Loucy (cell line): Measurements from ENCODE around the gene WTAP.
"Not testable (repeated sequence)": the region's sequence is repeated elsewhere in the genome, so short reads cannot be mapped to it uniquely, and the experiment has no call there.

ENCODE experiments used
- H2AFZ ChIP-seq: fragments of 200-600 bp; sonication (generic); 2 replicates; pipeline ENCODE4 v1.6.0; 2016; ENCODE audit warnings: antibody characterized with exemption, mild to moderate bottlenecking, low read length, moderate library complexity
- H3F3A ChIP-seq: fragments of 200-600 bp; 2 replicates; pipeline ENCODE4 v1.6.0; 2016; ENCODE audit warnings: antibody characterized with exemption, low read depth, mild to moderate bottlenecking
- H3K27me3 ChIP-seq: fragments of 200-600 bp; sonication (generic); 2 replicates; pipeline ENCODE4 v1.6.1; 2014; ENCODE audit warnings: low read length, mild to moderate bottlenecking; ENCODE audit not compliant: insufficient read depth, poor library complexity, severe bottlenecking
- H3K36me3 ChIP-seq: fragments of 200-600 bp; sonication (generic); 2 replicates; pipeline ENCODE4 v1.6.1; 2016; ENCODE audit warnings: low read length; ENCODE audit not compliant: insufficient read depth
- H3K4me1 ChIP-seq: fragments of 200-600 bp; sonication (generic); 2 replicates; pipeline ENCODE4 v1.5.1; 2014; ENCODE audit warnings: low read length, mild to moderate bottlenecking; ENCODE audit not compliant: insufficient read depth, poor library complexity, severe bottlenecking
- H3K4me2 ChIP-seq: fragments of 200-600 bp; sonication (generic); 2 replicates; pipeline ENCODE4 v1.6.0; 2014; ENCODE audit warnings: antibody characterized with exemption, low read length, low read depth, mild to moderate bottlenecking; ENCODE audit not compliant: poor library complexity, severe bottlenecking
- H3K4me3 ChIP-seq: fragments of 200-600 bp; sonication (generic); 2 replicates; pipeline ENCODE4 v1.5.1; 2014; ENCODE audit warnings: low read length, mild to moderate bottlenecking, mixed read lengths; ENCODE audit not compliant: poor library complexity, severe bottlenecking
- H3K79me2 ChIP-seq: fragments of 200-600 bp; sonication (generic); 2 replicates; pipeline ENCODE4 v1.6.1; 2014; ENCODE audit warnings: low read length; ENCODE audit not compliant: insufficient read depth
- H3K9ac ChIP-seq: fragments of 200-600 bp; sonication (generic); 2 replicates; pipeline ENCODE4 v1.6.0; 2014; ENCODE audit warnings: mild to moderate bottlenecking, low read depth, low read length, moderate library complexity; ENCODE audit not compliant: poor library complexity, severe bottlenecking
- H3K9me2 ChIP-seq: fragments of 200-600 bp; sonication (generic); replicated peaks from 2 replicates; pipeline ENCODE4 v1.6.1; 2016; ENCODE audit warnings: low read depth, low read length, mixed read lengths
- H3K9me3 ChIP-seq: fragments of 200-600 bp; sonication (generic); 2 replicates; pipeline ENCODE4 v1.6.1; 2014; ENCODE audit warnings: mild to moderate bottlenecking, antibody characterized with exemption, low read length, low read depth; ENCODE audit not compliant: insufficient read depth
- H4K20me1 ChIP-seq: fragments of 200-600 bp; sonication (generic); 2 replicates; pipeline ENCODE4 v1.6.0; 2014; ENCODE audit warnings: antibody characterized with exemption, low read length, mild to moderate bottlenecking; ENCODE audit not compliant: insufficient read depth, poor library complexity, severe bottlenecking
- EZH2phosphoT487 ChIP-seq: fragments of 200-600 bp; IDR thresholded peaks from 2 replicates; pipeline ENCODE4 v1.6.1; 2018; ENCODE audit warnings: antibody characterized with exemption, mild to moderate bottlenecking, moderate library complexity, borderline replicate concordance
- TF ChIP-seq, protein P1 (sequence below): fragments of 200-600 bp; sonication (generic); conservative IDR thresholded peaks from 2 replicates; pipeline ENCODE4 v1.5.1; 2014; ENCODE audit warnings: mild to moderate bottlenecking, antibody characterized with exemption, low read length

The WTAP gene

DNA sequence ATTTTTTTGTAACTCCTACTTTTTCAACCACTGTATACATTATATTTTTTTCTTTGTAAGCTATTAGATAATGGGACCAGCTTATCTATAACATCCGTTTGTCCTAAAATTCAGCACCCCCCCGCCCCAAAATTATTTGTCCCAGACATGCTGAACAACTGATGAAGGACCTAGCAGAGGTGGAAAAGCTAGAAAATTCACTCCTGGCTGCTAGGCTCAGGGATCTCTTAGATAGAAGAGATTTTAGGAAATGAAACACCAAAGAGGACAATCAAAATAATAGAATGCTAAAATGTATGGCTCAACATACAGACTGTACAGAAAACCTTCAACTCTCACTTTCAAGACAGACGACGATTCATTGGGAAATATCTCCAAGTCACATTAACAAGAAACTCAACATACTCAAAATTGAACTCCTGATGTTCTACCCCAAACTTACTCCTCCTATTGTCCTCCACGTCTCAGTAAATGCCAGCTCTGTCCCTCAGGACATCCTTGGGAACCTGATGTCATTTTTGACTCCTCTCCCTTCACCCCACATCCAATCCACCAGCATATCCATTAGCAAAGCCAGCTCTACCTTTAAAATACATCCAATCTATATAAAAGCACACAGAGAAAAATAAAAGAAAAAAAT lies 38.9 kb upstream of the WTAP start:
- TF ChIP-seq, protein P1, sequence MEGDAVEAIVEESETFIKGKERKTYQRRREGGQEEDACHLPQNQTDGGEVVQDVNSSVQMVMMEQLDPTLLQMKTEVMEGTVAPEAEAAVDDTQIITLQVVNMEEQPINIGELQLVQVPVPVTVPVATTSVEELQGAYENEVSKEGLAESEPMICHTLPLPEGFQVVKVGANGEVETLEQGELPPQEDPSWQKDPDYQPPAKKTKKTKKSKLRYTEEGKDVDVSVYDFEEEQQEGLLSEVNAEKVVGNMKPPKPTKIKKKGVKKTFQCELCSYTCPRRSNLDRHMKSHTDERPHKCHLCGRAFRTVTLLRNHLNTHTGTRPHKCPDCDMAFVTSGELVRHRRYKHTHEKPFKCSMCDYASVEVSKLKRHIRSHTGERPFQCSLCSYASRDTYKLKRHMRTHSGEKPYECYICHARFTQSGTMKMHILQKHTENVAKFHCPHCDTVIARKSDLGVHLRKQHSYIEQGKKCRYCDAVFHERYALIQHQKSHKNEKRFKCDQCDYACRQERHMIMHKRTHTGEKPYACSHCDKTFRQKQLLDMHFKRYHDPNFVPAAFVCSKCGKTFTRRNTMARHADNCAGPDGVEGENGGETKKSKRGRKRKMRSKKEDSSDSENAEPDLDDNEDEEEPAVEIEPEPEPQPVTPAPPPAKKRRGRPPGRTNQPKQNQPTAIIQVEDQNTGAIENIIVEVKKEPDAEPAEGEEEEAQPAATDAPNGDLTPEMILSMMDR = no peak
- no peak for TF ChIP-seq EZH2phosphoT487
- Histone ChIP-seq H3K9me3 (no peaks in the 10 kb centered on the region), H3K27me3 (no peaks in the 10 kb centered on the region), H3F3A (peaks cover 10% of the 10 kb centered on the region; the same call in 1 of the 2 replicates), H3K4me3 (peak overlapping the region; percentile 52), H3K4me1 (peaks cover 51% of the 10 kb centered on the region), H3K9ac (peak overlapping the region; percentile 66), H3K36me3 (peaks cover 7% of the 10 kb centered on the region; the same call in 1 of the 2 replicates), H3K9me2 (no peaks in the 10 kb centered on the region), H4K20me1 (peaks cover 12% of the 10 kb centered on the region), H3K4me2 (peak overlapping the region; percentile 78), H3K79me2 (peaks cover 64% of the 10 kb centered on the region), H2AFZ (no peak overlapping the region)

DNA sequence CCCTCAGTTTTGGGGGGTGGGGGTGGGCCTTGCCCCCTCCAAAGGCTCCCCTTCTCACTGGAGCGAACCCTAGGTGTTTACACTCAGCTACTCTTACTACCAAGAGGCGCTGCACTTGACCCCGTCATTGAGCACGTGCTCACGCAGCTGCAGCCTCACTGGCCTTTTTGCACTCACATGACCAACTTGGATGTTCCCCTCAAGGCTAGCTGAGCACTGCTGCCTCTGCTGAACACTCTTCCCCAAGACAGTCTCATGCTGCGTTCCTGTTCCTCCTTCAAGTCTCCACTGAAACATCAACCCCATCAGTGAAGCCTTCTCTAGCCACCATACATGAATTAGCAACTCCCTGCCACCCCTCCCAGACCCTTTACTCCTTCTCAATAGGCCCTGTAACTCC lies 38.3 kb upstream of the WTAP start:
- H3F3A ChIP-seq = peaks cover 10% of the 10 kb centered on the region; the same call in 1 of the 2 replicates
- H3K9me2 ChIP-seq = no peaks in the 10 kb centered on the region
- H3K9ac ChIP-seq = peak overlapping the region; percentile 66
- H3K4me2 ChIP-seq = peak overlapping the region; percentile 78
- H3K36me3 ChIP-seq = peaks cover under 1% of the 10 kb centered on the region; the same call in 1 of the 2 replicates
- H2AFZ ChIP-seq = no peak overlapping the region
- no peak for TF ChIP-seq EZH2phosphoT487
- TF ChIP-seq, protein P1 = no peak
- no peaks in the 10 kb centered on the region for H3K27me3 ChIP-seq
- H3K4me3 ChIP-seq = peak overlapping the region; percentile 52
- peaks cover 12% of the 10 kb centered on the region for H4K20me1 ChIP-seq
- H3K4me1 ChIP-seq = peaks cover 57% of the 10 kb centered on the region
- peaks cover 64% of the 10 kb centered on the region for H3K79me2 ChIP-seq
- no peaks in the 10 kb centered on the region for H3K9me3 ChIP-seq

DNA sequence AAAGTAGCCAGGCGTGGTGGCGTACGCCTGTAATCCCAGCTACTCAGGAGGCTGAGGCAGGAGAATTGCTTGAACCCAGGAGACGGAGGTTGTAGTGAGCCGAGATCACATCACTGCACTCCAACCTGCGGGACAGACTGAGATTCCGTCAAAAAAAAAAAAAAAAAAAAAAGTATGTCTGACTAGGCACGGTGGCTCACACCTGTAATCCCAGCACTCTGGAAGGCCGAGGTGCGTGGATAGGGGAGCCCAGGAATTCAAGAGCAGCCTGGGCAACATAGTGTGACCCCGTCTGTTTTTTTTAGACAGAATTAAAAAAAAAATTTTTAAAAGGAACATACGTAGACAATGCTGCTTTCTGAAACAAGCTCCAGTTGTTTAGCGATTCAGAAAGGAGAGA lies 37.2 kb upstream of the WTAP start:
- peaks cover 60% of the 10 kb centered on the region for H3K79me2 ChIP-seq
- peaks cover 10% of the 10 kb centered on the region; the same call in 1 of the 2 replicates for H3F3A ChIP-seq
- H3K36me3 ChIP-seq, H2AFZ ChIP-seq, H3K4me3 ChIP-seq, H3K9me2 ChIP-seq, H3K9ac ChIP-seq, H3K9me3 ChIP-seq, H3K27me3 ChIP-seq: not testable (repeated sequence)
- H4K20me1 ChIP-seq = peaks cover 12% of the 10 kb centered on the region
- peak overlapping the region; percentile 94 for H3K4me2 ChIP-seq
- peaks cover 60% of the 10 kb centered on the region for H3K4me1 ChIP-seq
